OCI-LY3 (cell line): Measurements from ENCODE around the gene CNPY1.

Source experiments
- H2AFZ ChIP-seq: fragments of 200-600, 300-600 bp; shearing (Covaris generic); 2 replicates; pipeline ENCODE4 v1.6.0; 2014; ENCODE audit warnings: antibody characterized with exemption, low read depth, low read length
- H3K27ac ChIP-seq: fragments of 200-600, 300-600 bp; sonication (generic); 2 replicates; pipeline ENCODE4 v1.5.1; 2014; ENCODE audit warnings: mild to moderate bottlenecking, low read length, moderate library complexity, mixed read lengths
- H3K27me3 ChIP-seq: fragments of 200-600, 300-600 bp; sonication (generic); 2 replicates; pipeline ENCODE4 v1.6.1; 2014; ENCODE audit warnings: low read depth, low read length, mixed read lengths
- H3K36me3 ChIP-seq: fragments of 200-600, 300-600 bp; sonication (generic); replicated peaks from 2 replicates; pipeline ENCODE3; 2014; ENCODE audit warnings: low read depth, low read length, mixed read lengths
- H3K4me1 ChIP-seq: fragments of 300-600, 200-600 bp; sonication (generic); 2 replicates; pipeline ENCODE4 v1.6.1; 2014; ENCODE audit warnings: low read length, mixed read lengths
- H3K4me2 ChIP-seq: fragments of 200-600, 300-600 bp; sonication (generic); 2 replicates; pipeline ENCODE4 v1.6.1; 2014; ENCODE audit warnings: low read length, mixed read lengths
- H3K4me3 ChIP-seq: fragments of 300-600, 200-600 bp; sonication (generic); 2 replicates; pipeline ENCODE4 v1.5.1; 2014; ENCODE audit warnings: antibody characterized with exemption, mild to moderate bottlenecking, low read length, moderate library complexity
- H3K79me2 ChIP-seq: fragments of 300-600, 200-600 bp; shearing (Covaris generic); 2 replicates; pipeline ENCODE4 v1.6.1; 2014; ENCODE audit warnings: mild to moderate bottlenecking, low read length, mixed read lengths
- H3K9ac ChIP-seq: fragments of 300-600, 200-600 bp; shearing (Covaris generic); 2 replicates; pipeline ENCODE4 v1.6.0; 2014; ENCODE audit warnings: mild to moderate bottlenecking, low read length, moderate library complexity
- H3K9me3 ChIP-seq: fragments of 200-600, 300-600 bp; shearing (Covaris generic); 2 replicates; pipeline ENCODE4 v1.6.1; 2014; ENCODE audit warnings: low read length, mixed read lengths; ENCODE audit not compliant: insufficient read depth
- H4K20me1 ChIP-seq: fragments of 200-600, 300-600 bp; sonication (generic); 2 replicates; pipeline ENCODE4 v1.6.1; 2016; ENCODE audit warnings: low read length, mixed read lengths; ENCODE audit not compliant: insufficient read depth
- EZH2phosphoT487 ChIP-seq: fragments of 200-600 bp; shearing (Covaris generic); IDR thresholded peaks from 2 replicates; pipeline ENCODE4 v1.6.1; 2018; ENCODE audit warnings: antibody characterized with exemption, mixed run types, low read depth
- TF ChIP-seq, protein P1 (sequence below): fragments of 200-600, 300-600 bp; sonication (generic); IDR thresholded peaks from 2 replicates; pipeline ENCODE4 v1.5.1; 2014; ENCODE audit warnings: antibody characterized with exemption, low read length, low read depth

Gene CNPY1

DNA sequence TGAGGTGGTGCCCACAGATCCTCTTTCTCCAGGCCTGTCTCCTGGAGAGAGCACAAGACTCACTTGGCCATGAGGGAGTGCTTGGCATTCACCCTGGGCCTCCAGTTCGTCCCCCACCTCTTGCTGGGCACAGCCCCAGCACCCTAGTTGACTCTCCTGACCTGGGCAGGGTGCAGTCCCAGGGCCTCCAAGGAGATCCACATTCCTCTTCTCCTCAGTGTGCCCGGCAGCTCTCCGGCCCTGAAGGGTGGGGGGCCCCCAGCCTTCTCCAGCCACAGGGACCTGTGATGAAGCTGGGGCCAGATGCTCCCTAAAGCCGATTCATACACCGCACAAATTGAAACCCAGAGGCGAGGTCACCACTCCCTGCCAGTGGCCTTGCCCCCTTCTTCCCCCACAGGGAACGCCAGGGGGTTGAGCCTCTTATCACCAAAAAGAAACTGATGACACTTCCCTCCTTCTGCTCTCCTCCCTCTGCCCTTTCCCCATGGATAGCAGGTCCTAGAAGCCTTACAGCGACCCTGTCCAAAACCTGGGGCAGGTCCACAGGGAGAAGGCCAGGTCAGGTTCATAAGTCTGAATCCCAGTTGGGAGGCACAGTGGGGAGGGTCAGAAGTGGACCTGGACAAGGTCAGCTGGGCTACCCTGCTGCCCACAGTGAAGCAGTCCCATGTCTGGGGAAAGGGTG is 85.3 kb downstream of the CNPY1 start:
- Histone ChIP-seq H3K4me1 (no peaks in the 10 kb centered on the region), H3K79me2 (no peaks in the 10 kb centered on the region), H3K9me3 (no peaks in the 10 kb centered on the region), H3K27me3 (no peaks in the 10 kb centered on the region; the same call in 1 of the 2 replicates), H3K27ac (no peak overlapping the region), H4K20me1 (no peaks in the 10 kb centered on the region), H3K4me3 (no peak overlapping the region), H3K9ac (no peak overlapping the region), H2AFZ (no peak overlapping the region), H3K36me3 (no peaks in the 10 kb centered on the region), H3K4me2 (no peak overlapping the region)
- no peak for TF ChIP-seq EZH2phosphoT487
- TF ChIP-seq, protein P1, sequence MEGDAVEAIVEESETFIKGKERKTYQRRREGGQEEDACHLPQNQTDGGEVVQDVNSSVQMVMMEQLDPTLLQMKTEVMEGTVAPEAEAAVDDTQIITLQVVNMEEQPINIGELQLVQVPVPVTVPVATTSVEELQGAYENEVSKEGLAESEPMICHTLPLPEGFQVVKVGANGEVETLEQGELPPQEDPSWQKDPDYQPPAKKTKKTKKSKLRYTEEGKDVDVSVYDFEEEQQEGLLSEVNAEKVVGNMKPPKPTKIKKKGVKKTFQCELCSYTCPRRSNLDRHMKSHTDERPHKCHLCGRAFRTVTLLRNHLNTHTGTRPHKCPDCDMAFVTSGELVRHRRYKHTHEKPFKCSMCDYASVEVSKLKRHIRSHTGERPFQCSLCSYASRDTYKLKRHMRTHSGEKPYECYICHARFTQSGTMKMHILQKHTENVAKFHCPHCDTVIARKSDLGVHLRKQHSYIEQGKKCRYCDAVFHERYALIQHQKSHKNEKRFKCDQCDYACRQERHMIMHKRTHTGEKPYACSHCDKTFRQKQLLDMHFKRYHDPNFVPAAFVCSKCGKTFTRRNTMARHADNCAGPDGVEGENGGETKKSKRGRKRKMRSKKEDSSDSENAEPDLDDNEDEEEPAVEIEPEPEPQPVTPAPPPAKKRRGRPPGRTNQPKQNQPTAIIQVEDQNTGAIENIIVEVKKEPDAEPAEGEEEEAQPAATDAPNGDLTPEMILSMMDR, result no peak

DNA sequence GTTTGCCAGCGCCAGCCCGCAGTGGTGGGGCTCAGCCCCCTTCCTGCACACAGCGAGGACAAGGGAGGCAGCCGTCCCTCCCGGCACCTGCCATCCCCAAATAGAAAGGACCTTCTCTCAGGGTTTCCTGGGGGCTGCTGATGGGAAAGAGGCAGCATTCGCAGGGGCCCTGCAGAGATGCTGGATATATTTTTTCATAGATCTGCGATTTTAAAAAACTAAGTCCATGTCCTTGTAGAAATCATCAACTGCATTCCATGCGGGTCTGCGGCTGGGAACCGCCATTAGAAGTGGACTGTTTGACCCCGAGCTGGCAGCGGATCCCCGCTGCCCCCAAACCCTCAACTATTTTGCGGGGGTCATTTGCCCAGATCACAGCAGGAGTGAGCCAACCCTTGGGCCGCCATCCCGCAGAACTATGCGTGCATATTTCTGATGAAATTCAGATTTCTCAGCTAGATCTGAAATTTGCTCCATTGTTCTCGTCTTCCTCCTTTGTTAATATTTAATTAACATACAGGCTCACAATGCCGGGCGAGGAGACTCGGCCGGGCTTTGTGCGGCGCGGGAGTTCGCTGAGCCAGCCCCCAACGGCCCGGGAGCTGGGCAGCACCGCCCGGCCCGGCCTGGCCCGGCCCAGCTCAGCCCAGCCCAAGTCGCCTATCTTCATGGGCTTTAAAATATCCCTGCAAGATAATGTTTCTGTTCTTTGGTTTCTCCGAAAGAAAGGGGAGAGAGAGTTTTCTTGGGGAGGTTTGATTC is 86.5 kb downstream of the CNPY1 start:
- TF ChIP-seq EZH2phosphoT487, result no peak
- TF ChIP-seq, protein P1, result no peak
- Histone ChIP-seq H4K20me1 (no peaks in the 10 kb centered on the region), H3K79me2 (no peaks in the 10 kb centered on the region), H3K9ac (no peak overlapping the region), H3K4me3 (no peak overlapping the region), H3K27me3 (no peaks in the 10 kb centered on the region; the same call in 1 of the 2 replicates), H3K4me2 (no peak overlapping the region), H3K27ac (no peak overlapping the region), H2AFZ (no peak overlapping the region), H3K4me1 (no peaks in the 10 kb centered on the region), H3K36me3 (no peaks in the 10 kb centered on the region), H3K9me3 (no peaks in the 10 kb centered on the region)

- no peak overlapping the region for H3K27ac ChIP-seq
- TF ChIP-seq EZH2phosphoT487, result no peak
- TF ChIP-seq, protein P1, result no peak
Observed at GRCh38 chr7:155458878-155459699, 87.3 kb downstream of the CNPY1 start.

More at GRCh38 chr7:155458878-155459699, 87.3 kb downstream of the CNPY1 start:
- no peaks in the 10 kb centered on the region for H3K9me3 ChIP-seq
- no peak overlapping the region for H3K4me3 ChIP-seq
- no peak overlapping the region for H3K4me2 ChIP-seq
- no peak overlapping the region for H2AFZ ChIP-seq
- no peaks in the 10 kb centered on the region for H3K4me1 ChIP-seq
- H4K20me1 ChIP-seq, result no peaks in the 10 kb centered on the region
- H3K79me2 ChIP-seq, result no peaks in the 10 kb centered on the region
- no peak overlapping the region for H3K9ac ChIP-seq
- H3K36me3 ChIP-seq, result no peaks in the 10 kb centered on the region
- H3K27me3 ChIP-seq, result no peaks in the 10 kb centered on the region
